ENCODE results near the gene LFNG.

Gene LFNG

DNA sequence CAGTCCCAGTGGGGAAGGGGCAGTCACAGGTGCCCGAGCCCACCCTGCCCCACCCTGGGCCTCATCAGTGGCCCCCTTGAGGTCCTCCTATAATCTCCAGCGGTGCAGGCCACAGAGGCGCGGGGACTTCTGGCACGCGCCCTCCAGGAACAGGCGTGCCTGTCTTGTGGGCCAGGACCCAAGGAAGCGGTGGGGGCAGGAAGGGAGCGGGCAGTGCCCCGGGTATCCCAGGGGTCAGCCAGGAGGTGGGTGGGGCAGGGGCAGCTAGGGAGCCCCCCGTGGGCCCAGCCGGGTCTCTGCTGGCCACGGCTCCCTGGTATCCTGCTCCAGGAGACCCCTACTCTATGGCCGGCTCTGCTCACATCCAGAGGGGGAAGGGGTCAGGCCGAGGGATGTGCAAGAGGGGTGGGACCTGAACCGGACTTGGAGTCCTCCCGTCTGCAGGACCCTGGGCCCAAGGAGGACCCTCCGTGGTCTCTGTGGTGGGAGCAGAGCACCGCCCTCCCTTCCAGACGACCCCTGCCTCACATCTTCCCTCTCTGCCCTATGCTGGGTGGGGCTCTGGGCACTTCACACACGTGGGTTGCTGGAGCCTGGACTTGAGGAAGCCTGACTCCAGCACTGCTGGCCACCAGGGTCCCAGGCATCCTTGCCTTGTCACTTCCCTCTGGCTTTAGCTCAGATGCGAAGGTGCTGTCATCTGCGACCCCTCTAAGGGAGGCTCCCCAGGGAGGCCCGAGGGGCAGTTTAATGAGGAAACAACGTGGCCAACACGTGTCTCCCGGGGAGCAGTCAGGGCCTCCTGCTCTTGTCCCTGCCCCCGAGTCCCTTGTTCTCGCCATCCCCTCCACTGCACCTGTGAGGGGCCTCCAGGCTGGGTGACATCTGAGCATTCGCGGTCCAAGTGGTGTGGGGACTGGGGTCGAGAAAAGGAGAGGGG, 25.1 kb upstream of the LFNG start:
- TF ChIP-seq, protein P1, sequence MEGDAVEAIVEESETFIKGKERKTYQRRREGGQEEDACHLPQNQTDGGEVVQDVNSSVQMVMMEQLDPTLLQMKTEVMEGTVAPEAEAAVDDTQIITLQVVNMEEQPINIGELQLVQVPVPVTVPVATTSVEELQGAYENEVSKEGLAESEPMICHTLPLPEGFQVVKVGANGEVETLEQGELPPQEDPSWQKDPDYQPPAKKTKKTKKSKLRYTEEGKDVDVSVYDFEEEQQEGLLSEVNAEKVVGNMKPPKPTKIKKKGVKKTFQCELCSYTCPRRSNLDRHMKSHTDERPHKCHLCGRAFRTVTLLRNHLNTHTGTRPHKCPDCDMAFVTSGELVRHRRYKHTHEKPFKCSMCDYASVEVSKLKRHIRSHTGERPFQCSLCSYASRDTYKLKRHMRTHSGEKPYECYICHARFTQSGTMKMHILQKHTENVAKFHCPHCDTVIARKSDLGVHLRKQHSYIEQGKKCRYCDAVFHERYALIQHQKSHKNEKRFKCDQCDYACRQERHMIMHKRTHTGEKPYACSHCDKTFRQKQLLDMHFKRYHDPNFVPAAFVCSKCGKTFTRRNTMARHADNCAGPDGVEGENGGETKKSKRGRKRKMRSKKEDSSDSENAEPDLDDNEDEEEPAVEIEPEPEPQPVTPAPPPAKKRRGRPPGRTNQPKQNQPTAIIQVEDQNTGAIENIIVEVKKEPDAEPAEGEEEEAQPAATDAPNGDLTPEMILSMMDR (IDR thresholded peaks at IDR 0.05; ENCODE audit: low read depth, low read length), result no peak
- Histone ChIP-seq H3K4me3 (ENCODE audit: low read depth, low read length) (no peak overlapping the region), H3K9me3 (no peaks in the 10 kb centered on the region), H3K36me3 (no peaks in the 10 kb centered on the region), H3K27me3 (no peaks in the 10 kb centered on the region), H3K4me1 (peaks cover 20% of the 10 kb centered on the region)
- no peak for DNase-seq

DNA sequence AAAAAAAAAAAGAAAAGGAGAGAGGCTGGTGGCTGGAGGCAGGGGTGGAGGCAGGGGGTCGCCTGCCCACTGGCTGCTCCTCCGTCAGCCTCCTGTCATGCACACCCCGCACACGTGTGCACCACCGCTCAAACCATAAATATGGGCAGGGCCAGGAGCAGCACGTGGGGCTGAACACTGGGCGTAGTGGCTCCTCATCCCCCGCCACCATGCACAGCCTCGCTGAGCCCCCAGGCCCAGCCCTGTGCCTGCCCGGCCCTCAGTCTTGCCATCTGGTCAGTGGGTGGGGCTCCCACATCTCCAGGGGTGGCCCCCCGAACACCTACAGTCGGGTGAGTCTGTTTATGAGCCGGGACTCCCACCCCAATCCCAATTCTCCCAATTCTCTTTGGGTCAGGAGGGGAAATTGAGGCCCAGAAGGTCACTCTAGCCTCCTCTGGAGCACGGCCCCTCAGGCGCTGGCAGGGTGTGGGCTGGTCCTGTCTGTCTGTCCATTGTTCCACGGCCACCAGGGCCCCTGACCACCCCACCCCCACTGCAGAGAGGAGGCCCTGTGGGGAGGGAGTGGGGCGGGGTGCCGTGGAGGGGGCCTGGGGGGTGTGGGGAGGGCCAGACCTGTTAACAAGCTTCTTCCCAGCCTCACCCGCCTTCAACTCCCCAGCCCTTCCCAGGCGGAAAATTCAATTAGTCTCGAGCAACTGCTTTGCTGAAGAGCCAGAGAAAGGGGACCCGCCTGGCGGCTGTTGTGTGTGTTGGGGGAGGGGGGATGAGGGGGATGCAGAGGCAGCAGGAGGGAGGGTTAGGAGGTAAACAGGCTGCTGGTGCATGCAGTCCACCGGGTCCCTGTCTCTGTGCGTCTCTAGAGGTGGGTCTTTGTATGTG, 23.9 kb upstream of the LFNG start:
- peak; percentile 88 for DNase-seq
- H3K4me3 ChIP-seq (ENCODE audit: low read depth, low read length), result no peak overlapping the region
- no peaks in the 10 kb centered on the region for H3K27me3 ChIP-seq
- TF ChIP-seq, protein P1 (IDR thresholded peaks at IDR 0.05; ENCODE audit: low read depth, low read length), result no peak
- peaks cover 20% of the 10 kb centered on the region for H3K4me1 ChIP-seq
- no peaks in the 10 kb centered on the region for H3K9me3 ChIP-seq
- no peaks in the 10 kb centered on the region for H3K36me3 ChIP-seq

DNA sequence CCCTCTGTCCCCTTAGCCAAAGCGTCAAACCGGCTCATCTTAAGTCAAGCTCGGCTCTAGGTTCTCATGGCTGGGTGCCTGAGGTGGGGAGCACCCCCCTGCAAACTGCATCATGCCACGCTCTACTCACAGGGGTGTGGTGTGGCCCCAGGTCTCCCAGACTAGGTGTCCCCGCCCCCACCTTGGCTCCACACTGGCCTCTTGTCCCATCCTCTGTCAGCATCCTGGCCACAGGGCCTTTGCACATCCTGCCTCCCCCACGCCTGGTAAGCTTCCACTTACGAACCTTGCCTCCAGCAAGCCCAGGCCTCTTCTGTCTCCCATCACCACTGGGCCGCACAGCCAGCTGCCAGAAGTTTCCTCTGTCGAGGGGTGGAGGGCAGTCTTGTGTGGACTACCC, 23.2 kb upstream of the LFNG start:
- H3K4me1 ChIP-seq, result peaks cover 20% of the 10 kb centered on the region
- TF ChIP-seq, protein P1 (IDR thresholded peaks at IDR 0.05; ENCODE audit: low read depth, low read length), result no peak
- H3K27me3 ChIP-seq, result no peaks in the 10 kb centered on the region
- H3K9me3 ChIP-seq, result no peaks in the 10 kb centered on the region
- H3K36me3 ChIP-seq, result no peaks in the 10 kb centered on the region
- no peak overlapping the region for H3K4me3 ChIP-seq (ENCODE audit: low read depth, low read length)
- no peak for DNase-seq

DNA sequence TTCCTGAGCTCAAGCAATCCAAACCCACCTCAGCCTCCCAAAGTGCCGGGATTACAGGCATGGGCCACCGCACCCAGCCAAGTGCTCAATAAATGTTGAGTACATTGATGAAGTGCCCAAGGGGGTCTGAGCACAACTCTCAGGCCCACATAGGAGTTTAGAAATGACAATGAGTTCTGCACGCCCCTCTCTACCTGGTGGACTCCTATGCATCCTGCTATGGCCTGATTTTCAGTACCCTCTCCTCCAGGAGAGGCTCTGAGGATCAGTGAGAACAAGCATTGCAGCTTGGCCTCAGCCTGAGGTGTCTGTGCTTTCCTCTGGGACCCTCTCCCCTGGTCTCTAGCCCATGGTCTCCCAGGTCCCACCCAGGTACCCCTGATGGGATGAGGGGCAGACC, 22.5 kb upstream of the LFNG start:
- TF ChIP-seq, protein P1 (IDR thresholded peaks at IDR 0.05; ENCODE audit: low read depth, low read length), result no peak
- H3K9me3 ChIP-seq, result no peaks in the 10 kb centered on the region
- no peak overlapping the region for H3K4me3 ChIP-seq (ENCODE audit: low read depth, low read length)
- no peaks in the 10 kb centered on the region for H3K27me3 ChIP-seq
- DNase-seq, result no peak
- no peaks in the 10 kb centered on the region for H3K36me3 ChIP-seq
- peaks cover 20% of the 10 kb centered on the region for H3K4me1 ChIP-seq

DNA sequence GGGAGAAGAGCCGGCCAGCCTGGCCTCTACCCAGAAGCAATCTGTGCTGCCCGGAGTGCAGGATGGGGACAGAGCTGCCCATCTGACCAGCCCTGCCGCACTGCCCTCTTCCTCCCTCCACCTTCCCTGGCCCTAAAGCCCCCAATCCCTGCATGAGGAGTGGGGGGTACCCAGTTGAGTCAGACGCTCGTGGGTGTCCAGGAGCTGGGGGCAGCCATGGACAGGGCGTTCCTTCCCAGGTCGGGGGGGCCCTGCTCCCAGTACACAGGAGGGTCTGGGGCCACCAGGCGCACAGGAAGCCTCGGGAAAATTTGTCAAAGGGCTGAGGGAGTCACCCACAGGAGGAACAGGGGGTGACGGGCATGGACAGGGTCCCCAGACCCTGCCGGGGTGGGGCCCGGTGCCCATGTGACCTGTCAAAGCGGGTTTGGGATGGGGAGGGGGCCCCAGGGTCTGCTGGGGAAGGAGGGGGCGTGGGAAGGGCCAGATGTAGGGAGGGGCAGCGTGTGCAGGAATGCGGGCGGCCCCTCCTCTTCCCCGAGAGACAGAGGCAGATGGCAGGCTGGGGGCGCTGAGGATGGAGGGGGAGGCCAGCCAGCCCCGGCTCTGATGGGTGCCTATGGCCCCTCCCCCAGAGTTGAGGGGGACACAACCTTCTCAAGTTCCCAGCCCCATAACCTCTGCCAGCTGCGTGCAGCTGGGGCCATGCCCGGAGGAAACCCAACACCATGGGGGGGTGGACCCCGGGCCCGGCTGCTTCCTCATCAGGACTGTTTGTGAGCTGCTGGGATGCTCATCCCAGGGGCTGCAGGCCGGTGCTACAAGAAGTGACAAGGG, 21.9 kb upstream of the LFNG start:
- Histone ChIP-seq H3K4me3 (ENCODE audit: low read depth, low read length) (no peak overlapping the region), H3K36me3 (no peaks in the 10 kb centered on the region), H3K9me3 (no peaks in the 10 kb centered on the region), H3K4me1 (peaks cover 20% of the 10 kb centered on the region), H3K27me3 (no peaks in the 10 kb centered on the region)
- no peak for DNase-seq
- TF ChIP-seq, protein P1 (IDR thresholded peaks at IDR 0.05; ENCODE audit: low read depth, low read length), result no peak

Data from BE2C (cell line).